Astrocyte (in vitro differentiated cells and primary cell): ENCODE data around the gene AGXT.

Experiments
- CTCF ChIP-seq: IDR thresholded peaks from 2 replicates; pipeline ENCODE4 v1.5.1; 2011; ENCODE audit warnings: low read depth, mild to moderate bottlenecking, inconsistent platforms, low read length, moderate library complexity; ENCODE audit not compliant: insufficient read depth
- EZH2 ChIP-seq: IDR thresholded peaks from 2 replicates; pipeline ENCODE4 v1.6.1; 2012; ENCODE audit warnings: mild to moderate bottlenecking, low read length, inconsistent platforms; ENCODE audit not compliant: insufficient read depth

- TF ChIP-seq CTCF (no peak), EZH2 (no peak)
Observed at GRCh38 chr2:240848900-240849680, 19.5 kb upstream of the AGXT start.
